C4-2B (cell line): ENCODE results near the gene PHKA2.

Experiments
- ZFX ChIP-seq: fragments of 450-650 bp; IDR thresholded peaks from 2 replicates; pipeline ENCODE4 v1.6.1; 2017
- TF ChIP-seq, protein P1 (sequence below): fragments of 450-650 bp; conservative IDR thresholded peaks from 2 replicates; pipeline ENCODE4 v1.5.1; 2017; ENCODE audit warnings: mild to moderate bottlenecking

DNA sequence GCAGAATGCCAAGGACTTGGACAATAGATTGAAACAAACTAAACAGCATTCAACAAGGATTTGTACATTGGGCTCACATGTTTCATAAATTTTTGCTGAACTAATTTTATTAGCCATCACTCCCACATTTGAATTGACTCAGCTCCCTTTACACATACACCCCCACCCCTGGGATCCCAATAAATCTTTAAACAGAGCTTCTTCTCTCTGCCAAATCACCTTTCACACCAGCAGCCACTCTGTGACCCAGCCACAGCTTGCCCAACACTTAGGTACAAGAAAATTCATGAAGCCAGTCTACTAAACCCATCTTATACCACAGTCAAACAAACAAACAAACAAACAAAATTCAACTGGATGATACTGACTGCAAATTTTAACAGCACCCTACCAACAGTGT is 21.6 kb downstream of the PHKA2 start:
- TF ChIP-seq, protein P1, sequence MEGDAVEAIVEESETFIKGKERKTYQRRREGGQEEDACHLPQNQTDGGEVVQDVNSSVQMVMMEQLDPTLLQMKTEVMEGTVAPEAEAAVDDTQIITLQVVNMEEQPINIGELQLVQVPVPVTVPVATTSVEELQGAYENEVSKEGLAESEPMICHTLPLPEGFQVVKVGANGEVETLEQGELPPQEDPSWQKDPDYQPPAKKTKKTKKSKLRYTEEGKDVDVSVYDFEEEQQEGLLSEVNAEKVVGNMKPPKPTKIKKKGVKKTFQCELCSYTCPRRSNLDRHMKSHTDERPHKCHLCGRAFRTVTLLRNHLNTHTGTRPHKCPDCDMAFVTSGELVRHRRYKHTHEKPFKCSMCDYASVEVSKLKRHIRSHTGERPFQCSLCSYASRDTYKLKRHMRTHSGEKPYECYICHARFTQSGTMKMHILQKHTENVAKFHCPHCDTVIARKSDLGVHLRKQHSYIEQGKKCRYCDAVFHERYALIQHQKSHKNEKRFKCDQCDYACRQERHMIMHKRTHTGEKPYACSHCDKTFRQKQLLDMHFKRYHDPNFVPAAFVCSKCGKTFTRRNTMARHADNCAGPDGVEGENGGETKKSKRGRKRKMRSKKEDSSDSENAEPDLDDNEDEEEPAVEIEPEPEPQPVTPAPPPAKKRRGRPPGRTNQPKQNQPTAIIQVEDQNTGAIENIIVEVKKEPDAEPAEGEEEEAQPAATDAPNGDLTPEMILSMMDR, result no peak
- no peak for TF ChIP-seq ZFX
